Measurements from ENCODE around the gene TCF23. TPM values are rescaled to one million over a fixed set of nuclear protein-coding genes. Genes with fewer than 3 reads are reported as not detected.
A peak's percentile ranks its signal among the peaks of the same experiment; 100 is the strongest.

TCF23 gene
- total RNA-seq, 2 donors from 2014 or later, result under 0.01 to 0.66 TPM

GRCh38 chr2:27127883-27128667, 20.7 kb upstream of the TCF23 start:
- no peak for TF ChIP-seq POLR2A (IDR thresholded peaks at IDR 0.05)
- TF ChIP-seq CTCF (IDR thresholded peaks at IDR 0.05), result no peak
- intact Hi-C loops (cut with DNase I), result no loop called here
- H3K9me3 ChIP-seq, result no peaks in the 10 kb centered on the region
- 85 to 86% methylated on average over 6 to 8 of the region's 9 CpGs for WGBS, 2 donors
- H3K27me3 ChIP-seq, result no peaks in the 10 kb centered on the region
- ATAC-seq, result no peak
- H3K36me3 ChIP-seq (replicated peaks in 1 of 2; ENCODE audit: insufficient read depth in 1 of 2, low read depth in 2 of 2), result peaks cover 5 to 16% of the 10 kb centered on the region in 2 donors
- no peak for DNase-seq
- H3K4me3 ChIP-seq, result no peak overlapping the region
- peaks cover 23% of the 10 kb centered on the region for H3K4me1 ChIP-seq
- no peak overlapping the region for H3K27ac ChIP-seq

GRCh38 chr2:27128668-27129571, 19.9 kb upstream of the TCF23 start:
- DNase-seq (no peak), ATAC-seq (no peak)
- Histone ChIP-seq H3K9me3 (no peaks in the 10 kb centered on the region), H3K27ac (no peak overlapping the region), H3K4me1 (peaks cover 23% of the 10 kb centered on the region), H3K36me3 (replicated peaks in 1 of 2; ENCODE audit: insufficient read depth in 1 of 2, low read depth in 2 of 2) (peaks cover 5 to 16% of the 10 kb centered on the region in 2 donors), H3K4me3 (no peak overlapping the region), H3K27me3 (no peaks in the 10 kb centered on the region)
- 70 to 75% methylated on average over 10 to 11 of the region's 11 CpGs for WGBS, 2 donors
- TF ChIP-seq POLR2A (IDR thresholded peaks at IDR 0.05), result no peak
- TF ChIP-seq CTCF (IDR thresholded peaks at IDR 0.05), result no peak
- intact Hi-C loops (cut with DNase I), result no loop called here

- Histone ChIP-seq H3K36me3 (replicated peaks in 1 of 2; ENCODE audit: insufficient read depth in 1 of 2, low read depth in 2 of 2) (peaks cover 5 to 16% of the 10 kb centered on the region in 2 donors), H3K27ac (no peak overlapping the region), H3K4me1 (peaks cover 20% of the 10 kb centered on the region), H3K4me3 (no peak overlapping the region), H3K9me3 (no peaks in the 10 kb centered on the region), H3K27me3 (no peaks in the 10 kb centered on the region)
- ATAC-seq (no peak), DNase-seq (no peak)
- 90% methylated on average over 10 of the region's 10 CpGs for WGBS, 2 donors
- intact Hi-C loops (cut with DNase I), result no loop called here
- TF ChIP-seq POLR2A (IDR thresholded peaks at IDR 0.05), result no peak
- TF ChIP-seq CTCF (IDR thresholded peaks at IDR 0.05), result no peak
Measured at GRCh38 chr2:27130396-27130795, 18.4 kb upstream of the TCF23 start.

GRCh38 chr2:27131429-27131828, 17.4 kb upstream of the TCF23 start:
- Histone ChIP-seq H3K4me3 (no peak overlapping the region), H3K27ac (no peak overlapping the region), H3K27me3 (no peaks in the 10 kb centered on the region), H3K4me1 (peaks cover 20% of the 10 kb centered on the region), H3K9me3 (no peaks in the 10 kb centered on the region), H3K36me3 (replicated peaks in 1 of 2; ENCODE audit: insufficient read depth in 1 of 2, low read depth in 2 of 2) (peaks cover 5 to 16% of the 10 kb centered on the region in 2 donors)
- TF ChIP-seq POLR2A (IDR thresholded peaks at IDR 0.05), result no peak
- intact Hi-C loops (cut with DNase I), result no loop called here
- ATAC-seq (no peak), DNase-seq (no peak)
- 85% methylated on average over 5 to 11 of the region's 11 CpGs for WGBS, 2 donors

GRCh38 chr2:27133195-27133875, 15.5 kb upstream of the TCF23 start:
- intact Hi-C loops (cut with DNase I), result no loop called here
- peak overlapping the region in 1 of 4 donors; percentile 78 for H3K27ac ChIP-seq
- TF ChIP-seq POLR2A (IDR thresholded peaks at IDR 0.05), result no peak
- no peak for TF ChIP-seq CTCF (IDR thresholded peaks at IDR 0.05)
- H3K4me1 ChIP-seq, result peaks cover 20% of the 10 kb centered on the region
- H3K36me3 ChIP-seq (replicated peaks in 1 of 2; ENCODE audit: insufficient read depth in 1 of 2, low read depth in 2 of 2), result peaks cover 5 to 16% of the 10 kb centered on the region in 2 donors
- 23 to 25% methylated on average over 14 of the region's 14 CpGs for WGBS, 2 donors
- no peak for ATAC-seq
- no peaks in the 10 kb centered on the region for H3K9me3 ChIP-seq
- peak overlapping the region; percentile 89 to 95 for H3K4me3 ChIP-seq
- peak in 3 of 4 donors; percentile 16 to 50 (median 42) for DNase-seq
- no peaks in the 10 kb centered on the region for H3K27me3 ChIP-seq
